Heart right ventricle (tissue), 16 donors: ENCODE data around the gene ADAMTSL4. TPM values are rescaled to one million over a fixed set of nuclear protein-coding genes. Genes with fewer than 3 reads are reported as not detected.

ENCODE experiments used
- ATAC-seq, 8 donors: fragments of 200-7000 bp; cut with Tn5 transposase; one replicate each; pipeline ENCODE4 v1.9.1; 2020; ENCODE audit warnings: mild to moderate bottlenecking in 8 of 8, moderate library complexity in 8 of 8, moderate number of reproducible peaks in 1 of 8
- DNase-seq, 2 donors: peaks; one replicate each; pipeline ENCODE4 v3.0.0-alpha.2; 2020
- H3K27ac ChIP-seq, 10 donors: fragments of 200-600 bp; sonication (generic) in 2 of 10; one replicate each; pipeline versions ENCODE4 v1.5.0 to v1.8.0; 2020 to 2022; ENCODE audit warnings: mild to moderate bottlenecking in 3 of 10
- H3K27me3 ChIP-seq, 7 donors: fragments of 200-600 bp; one replicate each; pipeline ENCODE4 v1.8.0; 2021 to 2022; ENCODE audit warnings: mild to moderate bottlenecking in 2 of 7
- H3K36me3 ChIP-seq, 9 donors: fragments of 200-600 bp; sonication (generic) in 1 of 9; one replicate each; pipeline versions ENCODE4 v1.5.0 to v1.8.0; 2020 to 2022; ENCODE audit warnings: mild to moderate bottlenecking in 2 of 9
- H3K4me1 ChIP-seq, 9 donors: fragments of 200-600 bp; sonication (generic) in 1 of 9; one replicate each; pipeline versions ENCODE4 v1.5.0 to v1.8.0; 2020 to 2022; ENCODE audit warnings: mild to moderate bottlenecking in 4 of 9
- H3K4me3 ChIP-seq, 10 donors: fragments of 200-600 bp; sonication (generic) in 2 of 10; one replicate each; pipeline versions ENCODE4 v1.5.0 to v1.8.0; 2020 to 2022; ENCODE audit warnings: mild to moderate bottlenecking in 7 of 10, moderate library complexity in 2 of 10
- H3K9me3 ChIP-seq, 11 donors: fragments of 200-600 bp in 10 of 11; sonication (generic) in 2 of 11; one replicate each; pipeline versions ENCODE4 v1.5.0 to v1.8.0; 2013 to 2022; ENCODE audit warnings: mild to moderate bottlenecking in 2 of 11, control low read depth in 1 of 11, moderate library complexity in 1 of 11
- CTCF ChIP-seq, 9 donors: fragments of 200-600 bp; sonication (generic) in 2 of 9; IDR thresholded peaks; one replicate each; pipeline versions ENCODE4 v1.5.0 to v1.8.0; 2021 to 2022; ENCODE audit warnings: antibody characterized with exemption in 9 of 9, mild to moderate bottlenecking in 5 of 9, moderate library complexity in 1 of 9
- WGBS, 2 donors: extraction: QIAGEN DNeasy Blood & Tissue Kit; methylation state at CpG; one replicate each; pipeline ENCODE4 v1.1.7; 2013; ENCODE audit warnings: inconsistent platforms in 1 of 2; 5-methylcytosine and 5-hydroxymethylcytosine counted together
- intact Hi-C, 10 donors: fragments of 100-400 bp; cut with DNase I; formaldehyde crosslinking; loops; one replicate each; pipeline versions ENCODE4 v1.11.1 to v1.14.2; 2022
- polyA plus RNA-seq, 2 donors: library from polyadenylated mRNA; stranded (reverse); fragments of 200-250 nt; gene quantifications; one replicate each; pipeline ENCODE4 v1.2.3, GENCODE V29; 2013
- total RNA-seq, 10 donors: library from RNA; stranded (reverse); fragmentation: NEBNext Ultra II Directional in 3 of 10; extraction: Animal tissue kit (Norgen Biotek cat#: 25700) in 3 of 10; gene quantifications; one replicate each; pipeline versions ENCODE4 v1.2.1 to v1.2.4, GENCODE V29; 2021 to 2023
- donor health status: Arrhythmogenic right ventricular cardiomyopathy.
- donor health status: ischemic (EF 13 %, LVEDD 7.1; RV severe dilation, severe dysfunction).
- donor health status: healthy with polysubstance abuse.
- donor health status: DM: no; HTN: yes; CAD: no.
- donor health status: DM: no; HTN: no; CAD: no.
- donor health status: ischemic (EF 25% LVEDD 6.9; RV normal size, moderate dysfunction).
- donor health status: ischemic (EF 25% LVEDD 5.7; RV mildly dilated, moderate dysfunction).
- donor health status: healthy.
- donor health status: DM: yes; HTN: yes; CAD: no.
- donor health status: Ischemic cardiomyopathy.
- donor health status: ischemic (EF 35%, LVEDD 5.7; RV mildly dilated, moderate dysfunction).
- donor health status: nonischemic (EF 11% LVEDD 7.7; RV severe dilation, severe dysfunction).
- donor health status: DM: yes; HTN: yes; CAD: no.
- donor health status: PGD.
- donor health status: ischemic (EF 29% LVEDD 5.4; RV normal size, mild dysfunction).
- donor health status: nonischemic (EF 23%, LVEDD 6.1; RV moderate dilation, normal function).

The ADAMTSL4 gene
- total and polyA plus RNA-seq, 12 donors = 22.2 to 86.5 (median 44.6) TPM

GRCh38 chr1:150550222-150551050, 1.2 kb downstream of the ADAMTSL4 start:
- no peak for DNase-seq
- Histone ChIP-seq H3K36me3 (peaks cover 0 to 10% (median 0%) of the 10 kb centered on the region in 9 donors), H3K27ac (peak overlapping the region in 9 of 10 donors; percentile 81 to 94 (median 88)), H3K9me3 (no peaks in the 10 kb centered on the region), H3K4me3 (peak overlapping the region in 9 of 10 donors; percentile 47 to 69 (median 66)), H3K4me1 (peaks cover 14 to 59% (median 38%) of the 10 kb centered on the region in 9 donors), H3K27me3 (no peaks in the 10 kb centered on the region)
- ATAC-seq = peak; percentile 6 to 39 (median 24)
- WGBS, 2 donors = 51 to 62% methylated on average over 22 of the region's 22 CpGs
- intact Hi-C loops = loop anchor here in 3 of 10 donors (10.0 kb wide), 2 partner anchors 254 to 264 kb away; partner anchors contain the start of gene CTSK (in 1 of the 3)
- TF ChIP-seq CTCF (IDR thresholded peaks at IDR 0.05) = no peak

DNA sequence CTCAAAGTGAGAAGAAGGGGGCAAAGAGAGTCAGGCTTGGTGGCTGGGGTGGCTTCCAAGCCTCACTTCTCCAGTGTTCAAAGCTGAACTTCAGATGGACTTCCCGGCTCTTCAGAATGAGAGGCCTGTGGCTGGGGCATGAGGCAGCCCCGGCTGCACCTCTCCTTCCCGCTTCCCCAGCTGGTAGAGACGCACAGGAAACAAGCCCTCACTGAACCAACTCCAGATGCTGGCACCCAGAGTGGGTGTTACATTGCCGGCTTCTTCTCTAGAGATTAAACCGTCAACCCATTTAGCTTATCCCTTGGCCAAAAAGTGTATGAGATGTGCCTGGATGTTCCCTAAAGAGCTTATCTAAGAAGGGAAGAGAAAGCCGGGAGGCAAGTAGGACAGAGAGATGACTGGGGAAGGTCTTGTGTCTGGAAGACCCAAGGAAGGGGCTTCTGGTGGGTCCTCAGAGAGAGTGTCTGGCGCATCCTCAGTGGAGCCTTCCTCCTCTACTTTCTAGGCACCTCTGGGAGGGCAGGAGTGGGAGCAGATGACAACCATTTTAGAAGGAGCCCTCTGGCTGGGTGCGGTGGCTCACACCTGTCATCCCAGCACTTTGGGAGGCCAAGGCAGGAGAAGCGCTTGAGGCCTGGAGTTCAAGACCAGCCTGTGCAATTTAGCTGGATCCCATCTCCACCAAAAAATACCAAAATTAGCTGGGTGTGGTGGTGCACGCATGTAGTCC, 2.0 kb downstream of the ADAMTSL4 start:
- WGBS, 2 donors = 73 to 76% methylated on average over 11 of the region's 11 CpGs
- ATAC-seq (peak in 4 of 8 donors; percentile 1 to 10 (median 6)), DNase-seq (no peak)
- intact Hi-C loops = loop anchor here in 3 of 10 donors (10.0 kb wide), 2 partner anchors 254 to 264 kb away; partner anchors contain the start of gene CTSK (in 1 of the 3)
- no peaks in the 10 kb centered on the region for H3K27me3 ChIP-seq
- H3K27ac ChIP-seq = peak overlapping the region in 8 of 10 donors; percentile 84 to 94 (median 88)
- no peak for TF ChIP-seq CTCF (IDR thresholded peaks at IDR 0.05)
- H3K4me1 ChIP-seq = peaks cover 14 to 59% (median 38%) of the 10 kb centered on the region in 9 donors
- H3K9me3 ChIP-seq = no peaks in the 10 kb centered on the region
- peak overlapping the region in 2 of 10 donors; percentile 19 to 66 for H3K4me3 ChIP-seq
- peaks cover 0 to 18% (median 0%) of the 10 kb centered on the region in 9 donors for H3K36me3 ChIP-seq

GRCh38 chr1:150551784-150552127, 2.5 kb downstream of the ADAMTSL4 start:
- Histone ChIP-seq H3K4me3 (no peak overlapping the region), H3K27me3 (no peaks in the 10 kb centered on the region), H3K9me3 (no peaks in the 10 kb centered on the region), H3K36me3 (peaks cover 0 to 23% (median 0%) of the 10 kb centered on the region in 9 donors), H3K4me1 (peaks cover 14 to 59% (median 38%) of the 10 kb centered on the region in 9 donors), H3K27ac (peak overlapping the region in 9 of 10 donors; percentile 25 to 94 (median 88))
- DNase-seq (no peak), ATAC-seq (peak in 2 of 8 donors; percentile 0)
- intact Hi-C loops = loop anchor here in 3 of 10 donors (10.0 kb wide), 2 partner anchors 253 to 263 kb away; partner anchors contain the start of gene CTSK (in 1 of the 3)
- WGBS, 2 donors = 33 to 56% methylated on average over 1 of the region's 1 CpG
- TF ChIP-seq CTCF (IDR thresholded peaks at IDR 0.05) = no peak
